GM21825 (cell line): ENCODE measurements around the gene MYCBP2.
"Not testable (repeated sequence)": the region's sequence is repeated elsewhere in the genome, so short reads cannot be mapped to it uniquely, and the experiment has no call there.

Experiments
- ATAC-seq: cut with Tn5 transposase; IDR thresholded peaks from one replicate; pipeline ENCODE4 v1.9.1; 2021; ENCODE audit warnings: mild to moderate bottlenecking, moderate library complexity; ENCODE audit not compliant: unreplicated experiment

The MYCBP2 gene

DNA sequence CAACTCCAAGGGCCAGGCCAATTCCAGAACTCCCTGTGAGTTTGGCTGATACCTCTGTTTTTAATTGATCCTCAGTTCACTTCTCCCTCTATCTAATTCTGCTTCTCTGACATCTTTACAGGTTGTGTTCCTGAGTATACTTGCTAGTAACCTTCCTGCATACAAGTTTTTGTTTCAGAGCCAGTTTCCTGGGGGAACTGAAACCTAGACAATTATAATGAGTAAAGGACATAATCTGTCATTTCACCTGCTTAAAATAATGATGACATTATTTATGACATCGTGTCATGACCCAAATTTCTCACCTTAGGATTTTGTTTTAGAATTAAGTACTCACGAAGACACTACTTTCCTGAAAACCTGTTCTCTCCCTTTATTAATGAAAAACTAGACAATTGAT, 12.5 kb upstream of the MYCBP2 start:
- peak; percentile 63 for ATAC-seq

GRCh38 chr13:77338961-77339401, 12.1 kb upstream of the MYCBP2 start:
- peak; percentile 69 for ATAC-seq

DNA sequence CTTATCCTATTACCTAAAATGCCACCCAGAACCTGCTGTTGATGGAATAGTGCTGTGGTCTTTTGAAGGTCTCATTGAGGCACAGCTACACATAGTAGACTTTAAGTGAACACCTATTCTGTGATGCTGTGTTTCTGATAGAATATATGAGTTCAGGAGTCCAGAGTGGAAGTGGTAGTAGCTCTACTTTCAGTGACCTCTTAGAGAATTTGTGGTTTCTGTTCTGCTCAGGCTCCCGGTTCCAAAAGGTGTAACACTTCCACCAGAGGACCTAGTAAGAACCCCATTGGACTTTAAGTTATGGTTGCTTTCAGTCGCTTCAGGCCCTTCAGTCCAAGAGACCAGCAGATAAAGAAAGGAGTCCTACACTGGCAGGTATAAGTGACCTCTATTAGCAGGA, 11.4 kb upstream of the MYCBP2 start:
- ATAC-seq, result peak; percentile 37

DNA sequence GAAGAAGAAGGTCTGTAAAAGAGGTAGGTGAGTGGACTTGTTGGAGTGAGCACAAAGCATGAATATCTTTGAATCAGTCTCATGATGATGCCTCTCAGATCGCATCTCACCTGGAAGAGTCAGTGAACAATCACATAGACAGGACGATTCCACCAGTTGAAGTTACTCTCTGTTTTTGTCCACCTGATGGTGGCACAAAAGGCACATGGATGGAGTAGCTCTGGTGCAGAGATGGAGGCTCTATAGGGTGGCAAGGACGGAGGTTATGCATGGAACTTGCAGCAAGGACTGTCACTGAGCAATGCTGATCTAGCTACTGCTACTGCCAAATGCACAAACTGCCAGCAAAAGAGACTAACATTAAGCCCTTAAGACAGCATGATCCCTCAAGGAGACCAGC, 10.3 kb upstream of the MYCBP2 start:
- no peak for ATAC-seq

DNA sequence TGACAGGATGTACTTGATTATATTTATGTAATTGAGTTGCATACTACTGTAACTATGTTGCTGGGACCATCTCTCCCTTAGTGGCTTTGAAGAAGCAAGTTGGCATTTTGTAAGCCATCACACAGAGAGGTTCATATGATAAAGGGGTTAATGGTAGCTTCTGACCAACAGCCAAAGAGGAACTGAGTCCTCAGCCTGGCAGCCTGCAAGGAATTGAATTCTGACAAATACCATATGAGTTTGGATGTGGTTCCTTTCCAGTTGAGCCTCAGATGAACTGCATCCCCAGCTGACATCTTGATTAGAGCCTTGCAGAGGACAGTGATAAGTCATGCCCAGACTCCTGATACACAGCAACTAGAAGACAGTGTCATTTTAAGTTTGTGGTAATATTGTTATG, 8.6 kb upstream of the MYCBP2 start:
- no peak for ATAC-seq

DNA sequence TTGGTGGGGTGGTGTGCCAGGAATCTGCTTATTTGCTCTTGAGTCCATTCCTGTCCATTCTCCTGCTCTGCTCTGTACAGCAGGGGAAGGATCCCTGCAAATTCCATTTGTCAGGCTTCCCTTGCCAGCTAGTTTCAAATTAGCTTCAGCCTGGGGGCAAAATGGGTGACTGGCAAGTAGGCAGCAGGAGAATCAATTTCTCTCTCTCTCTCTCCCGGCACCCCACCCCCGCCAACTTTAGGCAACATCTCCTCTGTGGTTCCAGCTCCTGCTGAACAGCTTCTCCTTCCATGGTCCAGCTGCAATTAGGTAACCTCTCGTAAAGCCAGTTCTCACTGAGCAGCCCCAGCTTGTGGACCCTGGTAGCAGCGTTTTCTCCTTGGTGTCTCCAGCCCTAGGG, 6.7 kb upstream of the MYCBP2 start:
- ATAC-seq, result no peak

DNA sequence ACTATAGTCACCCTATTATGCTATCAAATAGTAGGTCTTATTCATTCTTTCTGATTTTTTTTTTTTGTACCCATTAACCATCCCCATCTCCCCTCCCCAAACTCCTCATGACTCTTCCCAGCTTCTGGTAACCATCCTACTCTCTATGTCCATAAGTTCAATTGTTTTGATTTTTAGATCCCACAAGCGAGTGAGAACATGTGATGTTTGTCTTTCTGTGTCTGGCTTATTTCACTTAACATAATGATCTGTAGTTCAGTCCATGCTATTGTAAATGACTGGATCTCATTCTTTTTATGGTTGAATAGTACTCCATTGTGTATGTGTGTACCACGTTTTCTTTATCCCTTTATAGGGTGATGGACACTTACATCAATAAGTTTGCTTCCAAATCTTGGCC, 4.5 kb upstream of the MYCBP2 start:
- ATAC-seq, result no peak

DNA sequence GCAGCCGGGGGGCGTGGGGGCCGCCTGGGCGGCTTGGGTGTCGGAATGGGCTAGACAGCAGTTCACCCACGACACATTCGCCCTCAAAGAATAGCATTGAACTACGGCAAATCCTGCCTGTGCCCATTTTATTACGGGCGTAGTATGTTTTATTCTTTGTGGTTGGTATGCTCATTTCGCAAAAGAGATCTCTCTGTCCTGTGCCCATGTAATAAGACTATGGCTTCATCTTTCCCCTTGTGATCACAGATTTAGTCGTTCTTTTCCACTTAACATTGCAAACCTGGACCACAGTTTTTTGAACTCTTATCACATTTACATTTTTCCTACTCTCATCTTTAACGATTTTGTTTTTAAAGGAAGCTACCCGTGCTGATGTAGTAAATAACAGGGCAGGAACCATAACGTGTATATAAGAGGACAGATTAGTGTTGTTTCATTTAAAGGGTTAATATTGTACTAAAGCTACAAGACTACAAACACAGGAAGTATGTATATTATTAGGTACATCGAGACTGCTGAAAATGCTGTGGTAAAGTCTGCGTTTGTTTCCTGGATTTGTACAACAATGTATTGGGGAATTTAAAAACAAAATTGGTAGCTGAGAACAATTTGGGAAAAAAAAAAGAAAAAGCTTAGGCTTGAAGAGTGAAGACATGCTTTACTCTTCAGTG, 3.2 kb upstream of the MYCBP2 start:
- no peak for ATAC-seq

- ATAC-seq, result peak; percentile 58
Measured at GRCh38 chr13:77329133-77329910, 2.4 kb upstream of the MYCBP2 start.

GRCh38 chr13:77328819-77329132, 1.9 kb upstream of the MYCBP2 start:
- peak; percentile 9 for ATAC-seq

DNA sequence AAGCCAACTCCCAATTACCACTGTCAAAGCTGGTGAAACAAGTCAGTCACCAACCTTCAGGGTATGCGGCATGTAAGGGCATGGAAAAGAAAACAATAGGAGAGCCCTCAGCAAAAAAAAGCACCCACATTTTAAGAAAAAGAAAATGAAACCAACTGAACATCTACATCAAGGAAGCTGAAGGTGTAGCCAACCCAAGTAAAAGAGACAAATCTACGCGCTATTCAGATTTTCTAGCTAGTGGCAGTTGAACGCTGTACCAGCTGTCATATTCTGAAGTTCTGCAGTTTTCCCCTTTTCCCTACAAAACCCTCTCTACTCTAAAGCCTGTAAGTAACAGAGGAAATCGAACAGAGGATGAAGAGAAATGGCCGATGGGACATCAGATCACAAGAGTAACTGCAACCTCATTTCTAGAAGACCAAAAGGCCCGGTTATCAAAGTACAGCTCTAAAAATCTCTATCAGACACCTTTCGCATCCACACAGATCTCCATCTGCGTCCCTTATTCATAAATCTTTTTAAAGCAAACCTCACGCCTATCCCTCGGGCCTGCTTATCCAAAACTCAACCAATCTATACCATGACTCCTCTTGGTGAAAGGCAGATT, 1.4 kb downstream of the MYCBP2 start:
- ATAC-seq, result no peak

DNA sequence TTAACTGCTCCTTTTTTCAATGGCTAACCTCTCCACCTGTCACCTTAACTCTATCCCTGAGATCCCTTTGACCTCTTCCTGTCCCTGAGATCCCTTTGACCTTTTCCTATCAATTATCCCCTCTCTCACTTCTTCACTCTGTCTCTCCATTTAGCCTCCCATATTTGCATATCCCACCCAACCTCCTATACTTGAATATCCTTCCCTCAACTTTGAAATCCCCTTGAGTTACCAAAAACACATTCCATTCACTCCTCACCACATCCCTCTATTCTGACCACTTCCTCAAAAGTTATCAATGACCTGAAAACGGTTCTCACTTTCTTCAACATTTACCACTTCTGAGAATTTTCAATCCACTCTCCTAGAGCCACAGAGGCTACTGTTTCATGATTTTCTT, 3.0 kb downstream of the MYCBP2 start:
- no peak for ATAC-seq

GRCh38 chr13:77319536-77319935, 7.4 kb downstream of the MYCBP2 start:
- ATAC-seq, result no peak

- no peak for ATAC-seq
Measured at GRCh38 chr13:77318741-77319140, 8.2 kb downstream of the MYCBP2 start.

DNA sequence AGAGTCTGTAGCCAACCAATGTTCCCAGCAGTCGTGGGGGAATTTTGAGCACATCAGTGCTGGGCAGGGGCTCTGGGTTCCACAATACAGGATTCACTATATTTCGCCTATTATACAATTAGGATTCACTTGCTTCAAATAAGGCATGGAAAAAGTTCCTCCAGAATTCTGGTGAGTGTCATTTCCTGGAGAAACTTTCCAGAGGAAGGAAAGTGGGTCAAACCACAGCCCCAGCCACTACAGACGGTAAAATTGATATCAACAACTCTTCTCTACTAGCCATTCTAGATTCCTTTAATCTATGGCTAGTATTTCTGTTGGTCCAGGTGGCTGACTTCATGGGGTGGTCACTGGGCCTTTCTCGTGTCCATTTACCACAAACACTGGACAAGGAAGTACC, 10.5 kb downstream of the MYCBP2 start:
- ATAC-seq, result no peak

- ATAC-seq, result not testable (repeated sequence)
Measured at GRCh38 chr13:77315509-77315908, 11.4 kb downstream of the MYCBP2 start.

- ATAC-seq, result no peak
Measured at GRCh38 chr13:77313923-77314322, 13.0 kb downstream of the MYCBP2 start.

DNA sequence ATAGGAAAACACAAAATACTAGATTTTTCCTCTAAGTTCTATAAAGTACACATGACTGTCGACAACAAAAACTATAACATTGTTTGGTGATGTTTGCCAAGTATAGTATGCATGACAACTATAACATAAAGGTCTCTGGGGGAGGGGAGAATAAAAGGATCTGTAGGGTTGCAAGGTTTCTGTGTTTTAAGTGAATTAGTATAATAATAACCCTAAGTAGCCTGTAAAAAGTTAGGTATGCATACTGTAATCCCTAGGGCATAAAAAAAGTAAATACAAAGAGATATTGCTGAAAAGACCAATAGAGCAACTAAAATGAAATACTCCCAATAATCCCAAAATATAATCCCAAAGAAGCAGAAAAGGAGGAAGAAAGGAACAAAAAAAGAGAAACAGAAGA, 14.6 kb downstream of the MYCBP2 start:
- no peak for ATAC-seq

- no peak for ATAC-seq
Measured at GRCh38 chr13:77310579-77311279, 16.2 kb downstream of the MYCBP2 start.

DNA sequence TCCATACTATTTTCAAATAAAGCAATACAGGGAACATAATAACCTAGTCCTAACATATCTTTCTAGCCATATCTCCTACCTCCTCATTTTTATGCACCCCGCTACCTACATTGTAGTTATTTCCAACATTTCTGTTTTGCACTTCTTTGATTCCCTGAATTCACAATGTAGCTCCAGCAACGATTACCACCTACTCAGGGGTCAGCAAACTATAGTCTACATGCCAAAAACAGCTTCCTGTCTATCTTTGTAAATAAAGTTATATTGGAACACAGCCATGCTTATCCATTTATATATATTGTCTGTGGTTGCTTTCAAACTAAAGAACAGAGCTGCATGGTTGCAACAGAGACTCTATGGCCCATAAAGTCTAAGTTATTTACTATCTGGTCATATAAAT, 16.7 kb downstream of the MYCBP2 start:
- ATAC-seq, result no peak

GRCh38 chr13:77309254-77309653, 17.6 kb downstream of the MYCBP2 start:
- ATAC-seq, result no peak

DNA sequence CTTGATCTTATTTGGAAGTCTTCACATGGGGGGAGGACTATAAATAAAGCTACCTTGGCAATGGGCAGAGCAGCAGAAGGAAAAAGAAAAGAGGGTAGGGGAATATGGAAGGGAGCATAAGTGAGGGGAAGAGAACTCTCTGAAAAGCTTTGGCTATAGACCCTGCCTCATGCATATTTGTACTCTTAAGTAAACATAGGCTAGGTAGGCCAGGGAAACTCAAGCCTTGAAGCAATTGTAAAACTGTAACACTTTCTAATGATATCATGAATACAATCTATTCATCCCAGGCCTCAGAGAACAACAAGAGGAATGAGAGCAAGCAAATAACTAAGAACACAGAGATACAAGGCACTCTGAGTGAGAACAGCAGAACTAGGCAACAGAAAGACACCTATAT, 20.4 kb downstream of the MYCBP2 start:
- ATAC-seq, result no peak
